Stimulated activated CD8-positive, alpha-beta memory T cell treated with anti-CD3 and anti-CD28 coated beads, Interleukin-15, amount 100 ng/mL, for 24 hours (primary cell): ENCODE results near the gene C21orf58.
A peak's percentile ranks its signal among the peaks of the same experiment; 100 is the strongest.
"Not testable (repeated sequence)": the region's sequence is repeated elsewhere in the genome, so short reads cannot be mapped to it uniquely, and the experiment has no call there.

Experiments used
- DNase-seq: peaks from one replicate; pipeline ENCODE4 v3.0.0-alpha.2; 2020; ENCODE audit warnings: low read depth

Gene C21orf58

GRCh38 chr21:46323710-46324389 lies at the start of gene C21orf58, which contains the start of gene PCNT:
TSS of gene C21orf58 (minus strand) at chr21:46323870. CDS start at chr21:46322738, 1,132 bp downstream.
TSS of gene PCNT (plus strand) at chr21:46324156. CDS start at chr21:46324229, 73 bp downstream.
- DNase-seq: peak; percentile 93

DNA sequence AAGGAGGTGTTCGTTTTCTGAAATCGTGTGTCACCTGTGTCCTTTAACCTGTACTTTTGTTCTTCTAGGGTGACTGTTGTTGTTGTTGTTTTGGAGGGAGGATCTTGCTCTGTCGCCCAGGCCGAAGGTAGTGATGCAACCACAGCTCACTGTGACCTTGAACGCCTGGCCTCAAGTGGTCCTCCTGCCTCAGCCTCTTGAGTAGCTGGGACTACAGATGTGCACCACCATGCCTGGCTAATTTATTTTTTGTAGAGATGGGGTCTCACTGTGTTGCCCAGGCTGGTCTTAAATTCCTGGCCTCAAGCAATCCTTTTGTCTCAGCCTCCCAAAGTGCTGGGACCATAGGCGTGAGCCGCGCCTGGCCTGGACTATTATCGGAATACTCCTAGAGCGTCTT lies 49.3 kb upstream of the C21orf58 start:
- not testable (repeated sequence) for DNase-seq

GRCh38 chr21:46372014-46372485 lies 48.4 kb upstream of the C21orf58 start:
- no peak for DNase-seq

DNA sequence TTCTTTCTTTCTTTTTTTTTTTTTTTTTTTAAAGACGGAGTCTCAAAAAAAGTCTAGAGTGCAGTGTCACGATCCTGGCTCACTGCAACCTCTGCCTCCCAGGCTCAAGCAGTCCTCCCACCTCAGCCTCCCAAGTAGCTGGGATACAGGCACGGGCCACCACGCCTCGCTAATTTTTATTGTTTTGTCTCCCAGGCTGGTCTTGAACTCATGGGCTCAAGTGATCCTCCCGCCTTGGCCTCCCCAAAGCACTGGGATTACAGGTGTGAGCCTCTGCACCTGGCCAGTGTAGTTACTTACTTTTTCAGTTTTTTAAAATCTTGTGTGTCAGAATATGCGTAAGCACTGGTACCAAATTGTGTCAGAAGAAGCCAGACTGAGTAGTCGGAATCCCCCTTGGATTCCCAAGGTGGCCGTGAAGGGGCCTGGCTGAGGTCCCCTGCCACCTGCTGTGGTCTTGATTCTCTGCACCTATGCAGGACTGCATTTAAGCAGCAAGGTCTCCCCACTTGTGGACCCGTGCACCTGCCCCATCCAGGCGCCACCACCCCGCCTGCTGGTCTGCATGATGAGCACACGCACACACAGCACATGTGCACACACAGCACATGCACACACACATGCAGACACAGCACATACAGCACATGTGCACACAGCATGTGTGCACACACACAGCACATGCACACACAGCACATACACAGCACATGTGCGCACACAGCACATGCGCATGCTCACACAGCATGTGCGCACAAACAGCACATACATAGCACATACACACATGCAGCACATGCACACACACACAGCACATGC lies 47.7 kb upstream of the C21orf58 start:
- no peak for DNase-seq

DNA sequence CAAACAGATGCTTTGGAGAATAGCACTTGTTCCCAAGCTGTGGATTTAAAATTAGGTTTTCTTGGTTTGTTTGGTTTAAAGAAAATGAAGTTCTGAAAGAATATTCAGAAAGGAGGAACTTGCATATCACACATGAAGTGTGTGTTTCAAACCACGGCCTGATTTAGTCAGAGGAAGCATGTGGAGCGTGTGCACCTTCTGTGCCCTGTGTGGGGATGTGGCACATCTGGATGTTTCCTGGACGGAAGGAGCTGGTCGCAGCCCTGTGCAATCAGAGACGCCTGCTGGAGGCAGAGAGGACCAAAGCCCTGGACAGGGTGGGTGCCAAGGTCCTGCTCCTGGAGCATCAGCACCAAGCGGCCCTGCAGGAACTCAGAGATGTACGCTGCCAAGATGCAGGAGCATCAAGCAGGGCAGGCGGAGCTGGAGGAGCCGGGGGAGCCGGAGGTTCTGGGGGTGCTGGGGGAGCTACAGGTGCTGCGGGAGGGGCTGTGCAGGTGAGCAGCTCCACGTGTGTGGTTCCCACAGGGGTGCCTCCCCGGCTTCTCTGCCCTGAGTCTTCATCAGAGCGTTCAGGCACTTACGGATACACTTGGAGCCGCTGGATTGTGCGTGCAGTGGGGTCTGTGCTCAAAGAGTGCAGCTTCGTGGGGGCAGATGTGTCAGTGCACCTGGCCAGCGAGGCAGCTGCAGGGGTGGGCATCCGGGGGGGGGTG lies 46.0 kb upstream of the C21orf58 start:
- DNase-seq: no peak

- DNase-seq: no peak
Observed at GRCh38 chr21:46368533-46369285, 45.0 kb upstream of the C21orf58 start.

GRCh38 chr21:46366966-46367365 lies 43.3 kb upstream of the C21orf58 start:
- DNase-seq: no peak

GRCh38 chr21:46366561-46366960 lies 42.9 kb upstream of the C21orf58 start:
- no peak for DNase-seq

DNA sequence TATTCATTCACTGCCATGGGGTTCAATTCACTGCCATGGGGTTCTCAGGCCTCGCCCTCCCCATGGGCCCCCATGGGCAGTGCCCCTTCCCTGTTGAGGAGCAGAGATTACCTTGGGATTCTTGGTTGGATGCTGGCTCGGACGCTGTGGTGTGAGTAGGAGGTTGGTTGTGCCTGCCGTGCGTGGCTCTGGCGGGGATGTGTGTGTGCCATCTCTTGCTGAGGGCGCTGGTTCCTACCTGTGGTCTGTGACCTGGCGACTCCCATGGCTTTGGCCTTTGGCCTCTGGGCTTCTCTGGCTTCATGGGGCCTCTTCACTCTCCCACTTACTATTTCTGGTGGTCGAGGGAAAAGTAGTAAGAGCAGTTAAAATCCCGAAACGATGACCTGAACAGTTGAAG lies 42.4 kb upstream of the C21orf58 start:
- DNase-seq: no peak

- DNase-seq: no peak
Observed at GRCh38 chr21:46363698-46364097, 40.0 kb upstream of the C21orf58 start.

DNA sequence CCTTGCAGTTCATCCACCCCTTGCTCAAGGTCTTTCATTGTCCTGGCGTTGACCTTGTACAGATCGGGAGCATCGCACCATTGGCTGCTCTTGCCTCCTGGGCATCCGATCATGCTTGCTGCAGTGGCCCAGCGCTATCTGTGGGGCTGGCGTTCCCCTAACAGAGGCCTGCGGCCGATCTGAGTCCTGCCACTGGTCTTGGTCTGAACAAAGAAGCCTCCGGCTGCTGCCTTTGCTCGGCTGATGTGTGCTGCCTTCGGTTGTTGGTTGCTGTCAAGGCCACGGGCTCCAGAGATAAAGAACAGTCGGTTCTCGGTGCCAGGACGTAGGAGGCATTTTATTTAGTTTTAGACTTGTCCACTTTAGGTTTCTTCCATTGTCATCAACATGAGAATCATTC lies 39.3 kb upstream of the C21orf58 start:
- no peak for DNase-seq

DNA sequence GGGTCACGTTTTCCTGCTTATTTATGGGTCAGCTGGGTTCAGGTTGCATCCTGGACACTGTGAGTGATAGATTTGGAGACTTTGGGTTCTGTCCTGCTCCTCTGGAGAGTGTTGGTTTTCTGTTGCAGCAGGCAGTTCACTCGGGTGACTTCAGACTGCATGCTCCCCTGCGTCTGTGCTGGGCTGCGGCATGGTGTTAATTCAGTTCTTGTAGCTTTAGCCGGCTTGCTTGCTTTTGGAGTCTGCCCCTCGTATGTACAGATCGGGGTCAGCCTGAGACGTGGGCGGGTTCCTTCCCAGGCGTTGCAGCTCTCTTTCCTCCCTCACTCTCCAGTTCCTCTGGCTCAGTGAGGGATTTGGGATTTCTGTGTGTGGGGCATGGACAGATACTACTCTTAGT lies 38.3 kb upstream of the C21orf58 start:
- no peak for DNase-seq

DNA sequence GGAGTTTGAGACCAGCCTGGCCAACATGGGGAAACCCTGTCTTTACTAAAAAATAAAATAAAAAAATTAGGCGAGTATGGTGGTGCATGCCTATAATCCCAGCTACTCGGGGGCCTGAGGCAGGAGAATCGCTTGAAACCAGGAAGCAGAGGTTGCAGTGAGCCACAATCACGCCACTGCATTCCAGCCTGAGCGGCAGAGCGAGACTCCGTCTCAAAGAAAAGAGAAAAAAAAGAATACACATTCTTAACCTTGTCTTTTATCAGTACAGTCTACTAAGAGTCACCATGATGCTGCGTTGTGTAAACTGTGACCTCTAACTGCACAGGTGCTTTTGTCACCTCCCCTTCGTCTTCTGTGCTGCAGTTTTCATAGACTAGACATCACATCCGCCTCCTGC lies 37.5 kb upstream of the C21orf58 start:
- DNase-seq: no peak

DNA sequence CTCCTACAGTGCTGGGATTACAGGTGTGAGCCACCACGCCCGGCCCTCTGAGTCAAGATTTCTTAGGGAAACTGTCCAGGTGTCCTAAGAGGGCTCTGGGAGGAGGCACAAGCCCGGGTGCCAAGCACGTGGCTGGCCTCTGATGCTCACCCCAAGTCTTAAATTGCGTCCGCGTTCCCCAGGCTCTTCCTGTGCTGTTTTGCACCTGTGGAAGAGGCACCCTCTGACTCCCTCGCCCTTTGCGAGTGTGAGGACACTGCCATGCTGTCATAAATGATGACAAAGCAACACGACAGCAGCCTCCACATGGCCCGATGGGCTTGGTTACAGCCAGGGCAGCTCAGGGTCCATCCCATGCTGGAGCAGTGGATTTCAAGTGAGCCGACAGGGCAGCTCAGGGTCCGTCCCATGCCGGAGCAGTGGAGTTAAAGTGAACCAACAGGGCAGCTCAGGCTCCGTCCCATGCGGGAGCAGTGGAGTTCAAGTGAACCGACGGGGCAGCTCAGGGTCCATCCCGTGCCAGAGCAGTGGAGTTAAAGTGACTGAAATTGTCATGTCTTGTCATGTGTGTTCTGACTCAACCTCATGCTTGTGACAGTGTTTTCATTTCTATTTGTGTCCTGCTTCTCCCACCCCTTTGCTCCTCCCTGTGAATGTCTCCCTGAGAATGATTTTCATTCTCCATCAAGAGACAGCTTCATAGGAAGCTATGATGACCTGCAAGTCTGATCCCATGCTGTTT lies 34.2 kb upstream of the C21orf58 start:
- no peak for DNase-seq

DNA sequence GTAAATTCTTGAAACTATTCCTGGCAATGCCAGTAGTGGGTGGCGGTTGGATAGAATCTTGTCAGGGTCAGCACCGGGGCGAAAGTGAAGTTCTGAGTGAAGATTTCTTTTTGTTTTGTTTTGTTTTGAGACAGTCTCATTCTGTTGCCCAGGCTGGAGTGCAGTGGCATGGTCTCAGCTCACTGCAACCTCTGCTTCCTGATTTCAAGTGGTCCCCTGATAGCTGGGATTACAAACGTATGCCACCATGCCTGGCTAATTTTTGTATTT lies 33.6 kb upstream of the C21orf58 start:
- no peak for DNase-seq

GRCh38 chr21:46356494-46357334 lies 33.0 kb upstream of the C21orf58 start:
- no peak for DNase-seq

DNA sequence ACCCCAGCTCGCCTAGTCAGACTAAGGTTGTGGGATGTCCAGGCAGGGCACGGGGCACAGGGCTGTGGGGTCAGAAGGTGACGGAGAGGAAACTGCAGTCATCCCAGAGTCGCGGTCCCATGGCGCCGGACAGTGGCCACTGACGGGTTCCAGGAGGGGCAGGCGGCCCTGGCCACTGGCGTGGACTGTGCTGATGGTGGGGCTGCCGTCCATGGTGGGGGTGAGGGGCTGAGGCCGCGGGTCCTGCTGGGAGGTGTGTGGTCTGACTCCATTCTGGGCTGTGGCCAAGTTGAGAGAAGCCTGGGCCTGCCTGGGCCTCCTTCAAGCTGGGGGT lies 32.3 kb upstream of the C21orf58 start:
- no peak for DNase-seq

GRCh38 chr21:46355161-46356004 lies 31.7 kb upstream of the C21orf58 start:
- no peak for DNase-seq

- DNase-seq: no peak
Observed at GRCh38 chr21:46354518-46354917, 30.8 kb upstream of the C21orf58 start.

DNA sequence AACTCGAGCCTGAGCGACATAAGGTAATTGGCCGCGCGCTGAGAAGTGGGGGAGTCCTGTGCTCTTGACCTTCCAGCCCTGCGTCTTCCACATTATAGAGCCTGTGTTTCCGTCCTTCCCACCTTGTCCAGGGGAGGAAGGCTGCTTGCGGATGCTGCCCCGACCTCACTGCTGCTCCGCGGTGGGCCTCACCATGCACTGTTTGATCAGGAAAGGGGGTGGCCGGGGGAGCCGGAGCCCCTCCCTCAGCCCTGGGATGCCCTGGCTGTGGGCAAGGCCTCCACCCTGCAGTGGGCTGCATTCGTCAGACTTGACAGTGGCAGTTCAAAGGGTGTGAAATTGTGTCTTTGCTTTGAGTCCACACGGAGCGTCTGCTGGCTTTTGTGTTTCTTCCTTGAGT lies 30.4 kb upstream of the C21orf58 start:
- no peak for DNase-seq
